Mammary epithelial cell (primary cell): ENCODE results near the gene NOCT.

Experiments used
- CTCF ChIP-seq, 2 donors: IDR thresholded peaks in 1 of 2; conservative IDR thresholded peaks in 1 of 2; 2 replicates each; pipeline ENCODE4 v1.5.1; 2011 to 2012; ENCODE audit warnings: inconsistent platforms in 2 of 2, low read length in 2 of 2, mild to moderate bottlenecking in 2 of 2, control low read depth in 1 of 2, low read depth in 1 of 2; ENCODE audit not compliant: insufficient read depth in 1 of 2; ENCODE audit errors: extremely low read depth in 1 of 2
- EZH2 ChIP-seq: IDR thresholded peaks from 2 replicates; pipeline ENCODE4 v1.6.1; 2012; ENCODE audit warnings: low read length, inconsistent platforms, borderline replicate concordance

GRCh38 chr4:138981930-138982390 lies 33.6 kb upstream of the NOCT start:
- TF ChIP-seq CTCF (conservative IDR thresholded peaks at IDR 0.05 in 1 of 2, IDR thresholded peaks at IDR 0.05 in 1 of 2; ENCODE audit: extremely low read depth in 1 of 2, insufficient read depth in 1 of 2, low read depth in 1 of 2, low read length in 2 of 2) (peak in 1 of 2 donors; percentile 34), EZH2 (no peak)
